ENCODE data around the gene CHCHD3. TPM values are rescaled to one million over a fixed set of nuclear protein-coding genes. Genes with fewer than 3 reads are reported as not detected.

Gene CHCHD3
- polyA plus RNA-seq, 1 donor = 69.0 TPM

DNA sequence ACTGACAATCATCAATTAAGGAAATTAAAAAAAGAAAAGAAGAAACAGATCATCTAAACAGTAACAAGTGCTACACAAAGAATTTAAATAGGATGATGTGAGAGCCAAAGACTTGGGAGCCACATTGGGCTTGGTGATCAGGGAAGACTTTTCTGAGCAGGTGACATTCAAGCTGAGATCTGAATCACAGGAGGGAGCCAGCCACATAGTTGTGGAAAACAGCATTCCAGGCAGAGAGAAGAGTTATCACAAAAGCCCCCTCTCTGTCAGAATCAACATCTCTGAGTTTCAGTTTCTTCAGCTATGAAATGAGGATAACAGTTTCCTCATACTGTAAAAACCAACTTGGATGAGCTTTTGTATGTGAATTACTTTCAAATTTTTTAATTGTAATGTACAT, 336.4 kb downstream of the CHCHD3 start:
- DNase-seq (ENCODE audit: low read depth) = no peak

GRCh38 chr7:132743974-132744373, 337.9 kb downstream of the CHCHD3 start:
- DNase-seq (ENCODE audit: low read depth) = no peak

GRCh38 chr7:132742189-132742612, 339.7 kb downstream of the CHCHD3 start:
- DNase-seq (ENCODE audit: low read depth) = no peak

DNA sequence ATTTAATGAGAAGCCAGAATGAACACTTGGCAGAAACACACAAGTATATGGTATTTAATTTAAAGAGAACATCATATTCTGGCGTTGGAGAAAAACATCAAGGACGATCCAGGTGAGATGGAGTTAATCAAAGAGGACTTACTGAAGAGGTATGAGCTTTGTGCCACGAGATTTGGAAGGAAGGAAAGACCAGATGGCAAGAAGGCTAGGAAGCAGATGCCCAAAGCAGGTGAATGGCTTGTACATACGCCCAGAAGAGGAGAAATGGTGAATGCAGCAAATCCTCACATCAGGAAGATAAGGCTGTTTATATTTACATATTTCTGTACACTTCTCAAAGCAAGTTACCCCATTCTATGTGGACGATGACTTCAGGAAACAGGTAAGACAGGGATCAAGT, 341.7 kb downstream of the CHCHD3 start:
- no peak for DNase-seq (ENCODE audit: low read depth)

GRCh38 chr7:132739271-132739955, 342.5 kb downstream of the CHCHD3 start:
- DNase-seq (ENCODE audit: low read depth) = no peak

DNA sequence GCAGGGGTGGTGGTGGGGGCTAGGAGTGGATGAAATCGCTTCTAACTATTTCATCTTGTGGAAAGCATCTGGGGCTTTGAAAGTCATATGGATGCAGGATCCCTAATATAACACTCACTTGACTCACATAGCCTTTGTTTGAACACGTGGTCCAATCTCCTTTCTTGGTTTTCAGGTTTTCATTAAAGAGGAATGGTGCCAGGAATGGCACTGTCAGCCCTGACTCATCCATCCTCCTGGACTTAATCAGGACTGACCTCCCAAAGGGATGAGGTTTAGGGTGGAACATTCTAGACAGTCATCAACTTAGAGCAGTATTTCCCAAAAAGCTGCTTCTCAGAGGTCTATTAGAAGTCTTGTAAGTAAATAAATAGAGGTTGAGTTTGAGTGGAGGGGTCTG, 343.6 kb downstream of the CHCHD3 start:
- no peak for DNase-seq (ENCODE audit: low read depth)

DNA sequence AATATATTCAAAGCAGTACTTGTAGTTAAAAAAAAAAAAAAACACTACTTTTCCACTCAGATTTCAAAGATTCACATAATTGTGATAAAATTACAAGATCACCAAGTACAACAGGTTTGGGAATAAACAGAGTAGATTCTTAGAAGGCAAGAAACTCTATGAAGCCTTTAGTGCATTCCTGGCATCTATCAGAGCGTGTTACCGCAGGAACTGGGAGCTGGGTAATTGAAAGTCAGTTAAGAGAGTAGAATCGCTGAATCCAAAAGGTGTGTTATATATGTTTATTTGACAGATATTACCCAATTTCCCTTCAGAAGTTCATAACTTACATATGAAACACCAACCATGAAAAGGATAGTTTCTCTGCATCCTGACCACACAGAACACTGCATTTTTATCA, 346.4 kb downstream of the CHCHD3 start:
- no peak for DNase-seq (ENCODE audit: low read depth)

Other genes starting within 250 kb of the CHCHD3 start
- gene EXOC4, start 171.0 kb upstream of the CHCHD3 start, polyA plus RNA-seq (ENCODE audit: insufficient read length) = 55.2 TPM